Liver (tissue), 3 donors: ENCODE results near the gene HTR6.

Experiments used
- CTCF ChIP-seq: fragments of 150-350 bp; IDR thresholded peaks from 2 replicates; pipeline ENCODE4 v1.5.1; 2017; ENCODE audit warnings: improper control_type of control experiment, low read depth, low read length; ENCODE audit not compliant: missing input control
- EGR1 ChIP-seq, 2 donors: IDR thresholded peaks; 2 replicates each; pipeline ENCODE4 v1.6.1; 2016 to 2018; ENCODE audit warnings: antibody characterized with exemption in 2 of 2, low read depth in 2 of 2
- FOXA1 ChIP-seq: IDR thresholded peaks from 2 replicates; pipeline ENCODE4 v1.6.1; 2016; ENCODE audit warnings: antibody characterized with exemption
- GABPA ChIP-seq, 2 donors: IDR thresholded peaks in 1 of 2; conservative IDR thresholded peaks in 1 of 2; 2 replicates each; pipeline ENCODE4 v1.6.1; 2016; ENCODE audit warnings: antibody characterized with exemption in 2 of 2, mild to moderate bottlenecking in 1 of 2, moderate library complexity in 1 of 2
- HNF4A ChIP-seq, 2 donors: conservative IDR thresholded peaks; 2 replicates each; pipeline ENCODE4 v1.6.1; 2016; ENCODE audit warnings: antibody characterized with exemption in 2 of 2, mild to moderate bottlenecking in 2 of 2
- HNF4G ChIP-seq: IDR thresholded peaks from 2 replicates; pipeline ENCODE4 v1.6.1; 2016; ENCODE audit warnings: antibody characterized with exemption
- MAX ChIP-seq: IDR thresholded peaks from 2 replicates; pipeline ENCODE4 v1.6.1; 2016; ENCODE audit warnings: antibody characterized with exemption
- RAD21 ChIP-seq, 2 donors: IDR thresholded peaks; 2 replicates each; pipeline ENCODE4 v1.6.1; 2016; ENCODE audit warnings: antibody characterized with exemption in 2 of 2, mild to moderate bottlenecking in 2 of 2
- REST ChIP-seq: IDR thresholded peaks from 2 replicates; pipeline ENCODE4 v1.6.1; 2016; ENCODE audit warnings: antibody characterized with exemption, mild to moderate bottlenecking
- TAF1 ChIP-seq: conservative IDR thresholded peaks from 2 replicates; pipeline ENCODE4 v1.6.1; 2016; ENCODE audit warnings: antibody characterized with exemption, mild to moderate bottlenecking
- YY1 ChIP-seq: IDR thresholded peaks from 2 replicates; pipeline ENCODE4 v1.6.1; 2016; ENCODE audit warnings: antibody characterized with exemption, mild to moderate bottlenecking
- TF ChIP-seq, protein P1 (sequence below): IDR thresholded peaks from 2 replicates; pipeline ENCODE4 v1.6.1; 2016; ENCODE audit warnings: antibody characterized with exemption
- donor health status: healthy.
- donor health status: healthy.

GRCh38 chr1:19717467-19717866 lies 52.8 kb downstream of the HTR6 start:
- TF ChIP-seq CTCF = no peak
- TF ChIP-seq, protein P1, sequence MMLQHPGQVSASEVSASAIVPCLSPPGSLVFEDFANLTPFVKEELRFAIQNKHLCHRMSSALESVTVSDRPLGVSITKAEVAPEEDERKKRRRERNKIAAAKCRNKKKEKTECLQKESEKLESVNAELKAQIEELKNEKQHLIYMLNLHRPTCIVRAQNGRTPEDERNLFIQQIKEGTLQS = no peak
- no peak for TF ChIP-seq GABPA (IDR thresholded peaks at IDR 0.05 in 1 of 2, conservative IDR thresholded peaks at IDR 0.05 in 1 of 2)
- no peak for TF ChIP-seq RAD21 (IDR thresholded peaks at IDR 0.05)
- TF ChIP-seq HNF4A (conservative IDR thresholded peaks at IDR 0.05) = no peak
- TF ChIP-seq FOXA1 = no peak
- no peak for TF ChIP-seq REST
- TF ChIP-seq HNF4G = no peak
- TF ChIP-seq TAF1 = no peak
- no peak for TF ChIP-seq MAX
- no peak for TF ChIP-seq EGR1 (IDR thresholded peaks at IDR 0.05; ENCODE audit: low read depth in 2 of 2)
- no peak for TF ChIP-seq YY1
